ENCODE data around the gene ATOSB.
"Not testable (repeated sequence)": the region's sequence is repeated elsewhere in the genome, so short reads cannot be mapped to it uniquely, and the experiment has no call there.

Gene ATOSB

DNA sequence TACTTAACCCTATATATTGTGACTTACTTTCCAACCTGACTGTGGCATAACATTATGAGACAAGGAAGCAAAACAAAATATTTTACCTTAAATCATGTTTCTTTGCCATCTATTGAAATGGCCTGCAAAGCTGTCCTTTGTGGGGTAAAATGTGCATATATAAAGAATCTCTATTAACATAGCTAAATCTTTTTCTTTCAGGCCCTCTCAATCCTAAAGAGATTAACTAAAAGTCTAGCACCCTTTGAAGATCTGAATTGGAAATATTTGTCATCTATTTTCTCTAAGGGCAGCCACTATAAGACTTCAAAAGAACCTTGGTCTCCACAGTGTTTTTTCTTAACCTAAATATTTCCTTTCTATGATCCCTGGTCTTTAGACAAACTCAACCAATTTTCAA, 41.1 kb upstream of the ATOSB start:
- no peaks in the 10 kb centered on the region for H3K9me2 ChIP-seq (replicated peaks; ENCODE audit: low read depth, low read length)
- no peak overlapping the region for H3K9ac ChIP-seq (ENCODE audit: low read depth, low read length, poor library complexity, severe bottlenecking)
- H3K4me3 ChIP-seq (ENCODE audit: low read length, poor library complexity, severe bottlenecking): no peak overlapping the region
- H3K79me2 ChIP-seq (ENCODE audit: insufficient read depth, low read length): no peaks in the 10 kb centered on the region
- no peaks in the 10 kb centered on the region for H4K20me1 ChIP-seq (ENCODE audit: insufficient read depth, low read length, poor library complexity, severe bottlenecking)
- TF ChIP-seq, protein P1, sequence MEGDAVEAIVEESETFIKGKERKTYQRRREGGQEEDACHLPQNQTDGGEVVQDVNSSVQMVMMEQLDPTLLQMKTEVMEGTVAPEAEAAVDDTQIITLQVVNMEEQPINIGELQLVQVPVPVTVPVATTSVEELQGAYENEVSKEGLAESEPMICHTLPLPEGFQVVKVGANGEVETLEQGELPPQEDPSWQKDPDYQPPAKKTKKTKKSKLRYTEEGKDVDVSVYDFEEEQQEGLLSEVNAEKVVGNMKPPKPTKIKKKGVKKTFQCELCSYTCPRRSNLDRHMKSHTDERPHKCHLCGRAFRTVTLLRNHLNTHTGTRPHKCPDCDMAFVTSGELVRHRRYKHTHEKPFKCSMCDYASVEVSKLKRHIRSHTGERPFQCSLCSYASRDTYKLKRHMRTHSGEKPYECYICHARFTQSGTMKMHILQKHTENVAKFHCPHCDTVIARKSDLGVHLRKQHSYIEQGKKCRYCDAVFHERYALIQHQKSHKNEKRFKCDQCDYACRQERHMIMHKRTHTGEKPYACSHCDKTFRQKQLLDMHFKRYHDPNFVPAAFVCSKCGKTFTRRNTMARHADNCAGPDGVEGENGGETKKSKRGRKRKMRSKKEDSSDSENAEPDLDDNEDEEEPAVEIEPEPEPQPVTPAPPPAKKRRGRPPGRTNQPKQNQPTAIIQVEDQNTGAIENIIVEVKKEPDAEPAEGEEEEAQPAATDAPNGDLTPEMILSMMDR (conservative IDR thresholded peaks at IDR 0.05; ENCODE audit: low read length): no peak
- no peak for TF ChIP-seq EZH2phosphoT487 (IDR thresholded peaks at IDR 0.05; ENCODE audit: borderline replicate concordance)
- H3K9me3 ChIP-seq (ENCODE audit: insufficient read depth, low read depth, low read length): no peaks in the 10 kb centered on the region
- peaks cover 18% of the 10 kb centered on the region for H3K4me1 ChIP-seq (ENCODE audit: insufficient read depth, low read length, poor library complexity, severe bottlenecking)
- no peak overlapping the region for H3K4me2 ChIP-seq (ENCODE audit: low read depth, low read length, poor library complexity, severe bottlenecking)
- H3K27me3 ChIP-seq (ENCODE audit: insufficient read depth, low read length, poor library complexity, severe bottlenecking): no peaks in the 10 kb centered on the region
- no peaks in the 10 kb centered on the region for H3F3A ChIP-seq (ENCODE audit: low read depth)
- H2AFZ ChIP-seq (ENCODE audit: low read length): no peak overlapping the region
- no peaks in the 10 kb centered on the region for H3K36me3 ChIP-seq (ENCODE audit: insufficient read depth, low read length)

GRCh38 chr9:35152926-35153325, 37.3 kb upstream of the ATOSB start:
- H3K9me2 ChIP-seq (replicated peaks; ENCODE audit: low read depth, low read length): no peaks in the 10 kb centered on the region
- no peaks in the 10 kb centered on the region for H3F3A ChIP-seq (ENCODE audit: low read depth)
- no peaks in the 10 kb centered on the region for H3K4me1 ChIP-seq (ENCODE audit: insufficient read depth, low read length, poor library complexity, severe bottlenecking)
- H3K4me3 ChIP-seq (ENCODE audit: low read length, poor library complexity, severe bottlenecking): no peak overlapping the region
- no peak overlapping the region for H2AFZ ChIP-seq (ENCODE audit: low read length)
- no peak overlapping the region for H3K9ac ChIP-seq (ENCODE audit: low read depth, low read length, poor library complexity, severe bottlenecking)
- no peak overlapping the region for H3K4me2 ChIP-seq (ENCODE audit: low read depth, low read length, poor library complexity, severe bottlenecking)
- no peak for TF ChIP-seq EZH2phosphoT487 (IDR thresholded peaks at IDR 0.05; ENCODE audit: borderline replicate concordance)
- TF ChIP-seq, protein P1 (conservative IDR thresholded peaks at IDR 0.05; ENCODE audit: low read length): no peak
- no peaks in the 10 kb centered on the region; the same call in 1 of the 2 replicates for H3K9me3 ChIP-seq (ENCODE audit: insufficient read depth, low read depth, low read length)
- no peaks in the 10 kb centered on the region for H3K27me3 ChIP-seq (ENCODE audit: insufficient read depth, low read length, poor library complexity, severe bottlenecking)
- H4K20me1 ChIP-seq (ENCODE audit: insufficient read depth, low read length, poor library complexity, severe bottlenecking): no peaks in the 10 kb centered on the region
- no peaks in the 10 kb centered on the region for H3K36me3 ChIP-seq (ENCODE audit: insufficient read depth, low read length)
- no peaks in the 10 kb centered on the region for H3K79me2 ChIP-seq (ENCODE audit: insufficient read depth, low read length)

- H2AFZ ChIP-seq (ENCODE audit: low read length); H3K4me3 ChIP-seq (ENCODE audit: low read length, poor library complexity, severe bottlenecking); H3F3A ChIP-seq (ENCODE audit: low read depth); H3K4me1 ChIP-seq (ENCODE audit: insufficient read depth, low read length, poor library complexity, severe bottlenecking); H3K79me2 ChIP-seq (ENCODE audit: insufficient read depth, low read length); H3K27me3 ChIP-seq (ENCODE audit: insufficient read depth, low read length, poor library complexity, severe bottlenecking); H3K9me3 ChIP-seq (ENCODE audit: insufficient read depth, low read depth, low read length); H3K4me2 ChIP-seq (ENCODE audit: low read depth, low read length, poor library complexity, severe bottlenecking); H3K36me3 ChIP-seq (ENCODE audit: insufficient read depth, low read length); H3K9ac ChIP-seq (ENCODE audit: low read depth, low read length, poor library complexity, severe bottlenecking); H4K20me1 ChIP-seq (ENCODE audit: insufficient read depth, low read length, poor library complexity, severe bottlenecking); H3K9me2 ChIP-seq (replicated peaks; ENCODE audit: low read depth, low read length): not testable (repeated sequence)
Observed at GRCh38 chr9:35147941-35148563, 32.4 kb upstream of the ATOSB start.

- H3K4me1 ChIP-seq (ENCODE audit: insufficient read depth, low read length, poor library complexity, severe bottlenecking): no peaks in the 10 kb centered on the region
- H3K9me3 ChIP-seq (ENCODE audit: insufficient read depth, low read depth, low read length): peaks cover 11% of the 10 kb centered on the region; the same call in 1 of the 2 replicates
- no peaks in the 10 kb centered on the region for H3K79me2 ChIP-seq (ENCODE audit: insufficient read depth, low read length)
- H4K20me1 ChIP-seq (ENCODE audit: insufficient read depth, low read length, poor library complexity, severe bottlenecking): no peaks in the 10 kb centered on the region
- no peak overlapping the region for H3K4me2 ChIP-seq (ENCODE audit: low read depth, low read length, poor library complexity, severe bottlenecking)
- H3K9me2 ChIP-seq (replicated peaks; ENCODE audit: low read depth, low read length): no peaks in the 10 kb centered on the region
- no peak overlapping the region for H3K4me3 ChIP-seq (ENCODE audit: low read length, poor library complexity, severe bottlenecking)
- H3K27me3 ChIP-seq (ENCODE audit: insufficient read depth, low read length, poor library complexity, severe bottlenecking): no peaks in the 10 kb centered on the region
- no peak overlapping the region for H3K9ac ChIP-seq (ENCODE audit: low read depth, low read length, poor library complexity, severe bottlenecking)
- H2AFZ ChIP-seq (ENCODE audit: low read length): no peak overlapping the region
- TF ChIP-seq, protein P1 (conservative IDR thresholded peaks at IDR 0.05; ENCODE audit: low read length): no peak
- no peak for TF ChIP-seq EZH2phosphoT487 (IDR thresholded peaks at IDR 0.05; ENCODE audit: borderline replicate concordance)
- H3F3A ChIP-seq (ENCODE audit: low read depth): no peaks in the 10 kb centered on the region
- no peaks in the 10 kb centered on the region for H3K36me3 ChIP-seq (ENCODE audit: insufficient read depth, low read length)
Observed at GRCh38 chr9:35142037-35142436, 26.4 kb upstream of the ATOSB start.

Data from Loucy (cell line).